DOHH2 (cell line): ENCODE data around the gene SLFNL1.

Experiments
- EZH2phosphoT487 ChIP-seq: fragments of 200-600 bp; sonication (generic); IDR thresholded peaks from 2 replicates; pipeline ENCODE4 v1.6.1; 2017; ENCODE audit warnings: borderline replicate concordance, mild to moderate bottlenecking, antibody characterized with exemption, low read length, moderate library complexity, mixed read lengths
- TF ChIP-seq, protein P1 (sequence below): fragments of 200-600 bp; sonication (generic); IDR thresholded peaks from one replicate; pipeline ENCODE4 v1.5.1; 2014; ENCODE audit warnings: antibody characterized with exemption, mild to moderate bottlenecking, low read depth, low read length; ENCODE audit not compliant: poor library complexity, severe bottlenecking

DNA sequence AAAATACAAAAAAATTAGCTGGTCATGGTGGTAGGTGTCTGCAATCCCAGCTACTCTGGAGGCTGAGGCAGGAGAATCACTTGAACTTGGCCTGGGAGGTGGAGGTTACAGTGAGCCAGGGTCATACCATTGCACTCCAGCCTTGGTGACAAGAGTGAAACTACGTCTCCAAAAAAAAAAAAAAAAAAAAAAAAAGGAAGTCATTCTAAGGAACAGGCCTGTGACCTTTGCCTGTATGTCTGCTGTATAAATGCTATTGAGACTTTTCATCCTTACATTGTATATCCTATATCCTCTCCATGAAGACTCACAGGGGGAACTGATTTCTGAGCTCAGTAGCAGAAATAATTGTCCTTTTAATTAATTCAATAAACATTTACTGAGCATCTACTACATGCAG, 49.6 kb downstream of the SLFNL1 start:
- TF ChIP-seq, protein P1, sequence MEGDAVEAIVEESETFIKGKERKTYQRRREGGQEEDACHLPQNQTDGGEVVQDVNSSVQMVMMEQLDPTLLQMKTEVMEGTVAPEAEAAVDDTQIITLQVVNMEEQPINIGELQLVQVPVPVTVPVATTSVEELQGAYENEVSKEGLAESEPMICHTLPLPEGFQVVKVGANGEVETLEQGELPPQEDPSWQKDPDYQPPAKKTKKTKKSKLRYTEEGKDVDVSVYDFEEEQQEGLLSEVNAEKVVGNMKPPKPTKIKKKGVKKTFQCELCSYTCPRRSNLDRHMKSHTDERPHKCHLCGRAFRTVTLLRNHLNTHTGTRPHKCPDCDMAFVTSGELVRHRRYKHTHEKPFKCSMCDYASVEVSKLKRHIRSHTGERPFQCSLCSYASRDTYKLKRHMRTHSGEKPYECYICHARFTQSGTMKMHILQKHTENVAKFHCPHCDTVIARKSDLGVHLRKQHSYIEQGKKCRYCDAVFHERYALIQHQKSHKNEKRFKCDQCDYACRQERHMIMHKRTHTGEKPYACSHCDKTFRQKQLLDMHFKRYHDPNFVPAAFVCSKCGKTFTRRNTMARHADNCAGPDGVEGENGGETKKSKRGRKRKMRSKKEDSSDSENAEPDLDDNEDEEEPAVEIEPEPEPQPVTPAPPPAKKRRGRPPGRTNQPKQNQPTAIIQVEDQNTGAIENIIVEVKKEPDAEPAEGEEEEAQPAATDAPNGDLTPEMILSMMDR, result no peak
- TF ChIP-seq EZH2phosphoT487, result no peak
